Esophagus muscularis mucosa (tissue), 4 donors: ENCODE data around the gene ST3GAL6.

ENCODE experiments used
- EP300 ChIP-seq: sonication (generic); formaldehyde crosslinking; IDR thresholded peaks from one replicate; pipeline ENCODE4 v1.6.1; 2017; ENCODE audit warnings: antibody characterized with exemption
- POLR2A ChIP-seq: fragments of 450-650 bp; IDR thresholded peaks from one replicate; pipeline ENCODE4 v1.6.1; 2017; ENCODE audit warnings: antibody characterized with exemption, moderate library complexity, mild to moderate bottlenecking, low read depth
- TF ChIP-seq, protein P1 (sequence below), 3 experiments: fragments of 200-600 bp in 2 of 3; fragments of 450-650 bp in 1 of 3; sonication (generic) in 2 of 3; IDR thresholded peaks; one replicate each; pipeline ENCODE4 v1.5.1; 2017 to 2019; ENCODE audit warnings: antibody characterized with exemption in 3 of 3, mild to moderate bottlenecking in 2 of 3, moderate library complexity in 1 of 3

DNA sequence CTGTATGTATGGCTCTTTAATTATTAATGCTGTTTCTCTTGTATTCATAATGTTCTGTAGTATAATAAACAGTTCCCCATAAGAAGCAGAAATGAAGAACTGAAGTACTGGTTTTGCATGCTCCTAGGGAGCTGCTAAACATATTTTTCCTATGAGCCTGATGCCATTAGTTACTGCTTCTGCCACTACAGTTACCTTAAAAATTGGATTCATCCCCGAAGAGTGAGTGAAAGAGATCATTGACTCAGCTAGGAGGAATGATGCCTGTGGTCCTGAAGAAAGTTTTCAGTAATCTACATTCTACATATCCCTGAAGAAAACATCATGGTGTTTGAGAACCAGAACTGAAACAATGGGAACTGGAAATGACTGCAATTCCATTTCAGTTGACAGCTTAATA, 37.1 kb upstream of the ST3GAL6 start:
- TF ChIP-seq, protein P1, sequence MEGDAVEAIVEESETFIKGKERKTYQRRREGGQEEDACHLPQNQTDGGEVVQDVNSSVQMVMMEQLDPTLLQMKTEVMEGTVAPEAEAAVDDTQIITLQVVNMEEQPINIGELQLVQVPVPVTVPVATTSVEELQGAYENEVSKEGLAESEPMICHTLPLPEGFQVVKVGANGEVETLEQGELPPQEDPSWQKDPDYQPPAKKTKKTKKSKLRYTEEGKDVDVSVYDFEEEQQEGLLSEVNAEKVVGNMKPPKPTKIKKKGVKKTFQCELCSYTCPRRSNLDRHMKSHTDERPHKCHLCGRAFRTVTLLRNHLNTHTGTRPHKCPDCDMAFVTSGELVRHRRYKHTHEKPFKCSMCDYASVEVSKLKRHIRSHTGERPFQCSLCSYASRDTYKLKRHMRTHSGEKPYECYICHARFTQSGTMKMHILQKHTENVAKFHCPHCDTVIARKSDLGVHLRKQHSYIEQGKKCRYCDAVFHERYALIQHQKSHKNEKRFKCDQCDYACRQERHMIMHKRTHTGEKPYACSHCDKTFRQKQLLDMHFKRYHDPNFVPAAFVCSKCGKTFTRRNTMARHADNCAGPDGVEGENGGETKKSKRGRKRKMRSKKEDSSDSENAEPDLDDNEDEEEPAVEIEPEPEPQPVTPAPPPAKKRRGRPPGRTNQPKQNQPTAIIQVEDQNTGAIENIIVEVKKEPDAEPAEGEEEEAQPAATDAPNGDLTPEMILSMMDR (IDR thresholded peaks at IDR 0.05) = no peak
- no peak for TF ChIP-seq EP300
- no peak for TF ChIP-seq POLR2A
